HUES6 (cell line): ENCODE results near the gene STXBP1.

Source experiments
- H3K27ac ChIP-seq: 2 replicates; pipeline ENCODE4 v1.7.0; 2013; ENCODE audit warnings: low read depth, mild to moderate bottlenecking, low read length, inconsistent platforms
- H3K27me3 ChIP-seq: 2 replicates; pipeline ENCODE4 v1.6.1; 2013; ENCODE audit warnings: low read length; ENCODE audit not compliant: control insufficient read depth, insufficient read depth
- H3K36me3 ChIP-seq: 2 replicates; pipeline ENCODE4 v1.6.1; 2013; ENCODE audit warnings: low read length; ENCODE audit not compliant: control insufficient read depth, insufficient read depth
- H3K4me1 ChIP-seq: 2 replicates; pipeline ENCODE4 v1.6.1; 2013; ENCODE audit warnings: low read length; ENCODE audit not compliant: control insufficient read depth, insufficient read depth
- H3K4me3 ChIP-seq: 2 replicates; pipeline ENCODE4 v1.5.1; 2013; ENCODE audit warnings: low read depth, low read length
- H3K9ac ChIP-seq: one replicate; pipeline ENCODE4 v1.6.1; 2013; ENCODE audit warnings: mild to moderate bottlenecking, low read length
- H3K9me3 ChIP-seq: 2 replicates; pipeline ENCODE4 v1.6.1; 2013; ENCODE audit warnings: low read depth, low read length; ENCODE audit not compliant: control insufficient read depth, insufficient read depth

Gene STXBP1

DNA sequence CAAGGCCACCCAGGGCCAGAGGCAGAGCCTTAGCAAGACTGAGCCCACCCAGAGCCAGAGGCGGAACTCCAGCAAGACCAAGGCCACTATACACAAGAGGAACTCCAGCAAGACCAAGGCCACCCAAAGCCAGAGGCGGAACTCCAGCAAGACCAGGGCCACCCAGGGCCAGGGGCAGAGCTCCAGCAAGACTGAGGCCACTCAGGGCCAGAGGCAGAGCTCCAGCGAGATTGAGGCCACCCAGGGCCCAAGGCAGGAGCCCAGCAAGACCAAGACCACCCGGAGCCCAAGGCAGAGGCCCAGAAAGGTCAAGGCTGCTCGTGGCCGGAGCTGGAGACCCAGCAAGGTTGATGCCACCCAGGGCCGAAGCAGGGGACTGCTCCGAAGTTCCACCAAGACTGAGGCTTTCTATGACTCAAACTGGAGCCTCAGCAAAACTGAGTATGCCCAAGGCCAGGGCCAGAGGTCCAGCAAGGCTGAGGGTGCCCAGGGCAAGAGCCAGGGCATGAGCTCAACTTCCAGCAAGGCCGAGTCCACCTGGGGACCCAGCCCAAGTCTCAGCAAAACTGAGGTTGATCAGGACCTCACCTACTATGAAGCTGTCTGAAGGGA lies 118.8 kb downstream of the STXBP1 start:
- no peak overlapping the region for H3K9ac ChIP-seq
- H3K9me3 ChIP-seq = no peaks in the 10 kb centered on the region

DNA sequence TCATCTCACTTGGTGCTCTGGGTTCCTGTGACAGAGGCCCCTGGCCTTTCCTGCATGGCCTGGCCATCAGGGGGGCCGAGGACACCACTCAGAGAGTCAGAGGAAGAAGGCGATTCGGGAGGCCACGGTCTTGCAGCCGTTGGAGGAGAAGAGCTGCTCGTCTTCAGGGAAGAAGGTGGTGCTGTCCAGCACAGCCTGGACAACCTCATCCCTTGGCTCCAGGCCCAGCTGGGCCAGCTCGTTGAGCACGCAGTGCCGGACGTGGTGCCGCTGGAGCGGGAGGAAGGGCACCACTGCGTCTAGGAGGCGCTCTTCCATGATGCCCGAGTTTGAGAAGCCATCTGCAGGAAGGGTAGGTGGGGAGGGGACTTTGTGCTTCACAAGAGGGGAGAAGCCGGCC lies 119.9 kb downstream of the STXBP1 start:
- Histone ChIP-seq H3K9ac (no peak overlapping the region), H3K4me1 (peaks cover 6% of the 10 kb centered on the region; the same call in 1 of the 2 replicates), H3K9me3 (no peaks in the 10 kb centered on the region), H3K27ac (no peak overlapping the region), H3K36me3 (no peaks in the 10 kb centered on the region), H3K4me3 (no peak overlapping the region), H3K27me3 (no peaks in the 10 kb centered on the region)

More for the DNA sequence above, 118.8 kb downstream of the STXBP1 start:
- peaks cover 6% of the 10 kb centered on the region; the same call in 1 of the 2 replicates for H3K4me1 ChIP-seq
- H3K4me3 ChIP-seq = no peak overlapping the region
- no peak overlapping the region for H3K27ac ChIP-seq
- no peaks in the 10 kb centered on the region for H3K27me3 ChIP-seq
- no peaks in the 10 kb centered on the region for H3K36me3 ChIP-seq

DNA sequence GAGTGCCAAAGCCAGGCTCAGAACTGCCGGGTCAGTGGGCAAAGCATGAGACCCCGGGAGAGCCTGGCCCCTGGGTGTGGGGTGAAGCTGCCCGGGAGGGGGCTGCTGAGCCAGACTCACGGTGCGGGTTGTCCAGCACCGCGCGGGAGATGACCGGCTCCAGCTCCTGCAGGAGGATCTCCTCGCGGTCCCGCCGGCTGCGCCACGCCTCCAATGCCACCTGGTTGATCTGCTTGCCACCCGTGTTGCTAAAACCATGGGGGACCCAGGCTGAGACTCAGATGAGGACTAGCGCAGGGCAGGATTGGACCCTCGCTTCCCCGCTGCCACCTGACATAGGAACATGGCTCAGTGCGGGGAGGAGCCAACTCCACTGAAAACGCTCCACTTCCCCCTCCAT lies 120.4 kb downstream of the STXBP1 start:
- Histone ChIP-seq H3K27me3 (no peaks in the 10 kb centered on the region), H3K9ac (no peak overlapping the region), H3K4me3 (no peak overlapping the region), H3K36me3 (no peaks in the 10 kb centered on the region), H3K27ac (no peak overlapping the region), H3K9me3 (no peaks in the 10 kb centered on the region), H3K4me1 (peaks cover 6% of the 10 kb centered on the region; the same call in 1 of the 2 replicates)

DNA sequence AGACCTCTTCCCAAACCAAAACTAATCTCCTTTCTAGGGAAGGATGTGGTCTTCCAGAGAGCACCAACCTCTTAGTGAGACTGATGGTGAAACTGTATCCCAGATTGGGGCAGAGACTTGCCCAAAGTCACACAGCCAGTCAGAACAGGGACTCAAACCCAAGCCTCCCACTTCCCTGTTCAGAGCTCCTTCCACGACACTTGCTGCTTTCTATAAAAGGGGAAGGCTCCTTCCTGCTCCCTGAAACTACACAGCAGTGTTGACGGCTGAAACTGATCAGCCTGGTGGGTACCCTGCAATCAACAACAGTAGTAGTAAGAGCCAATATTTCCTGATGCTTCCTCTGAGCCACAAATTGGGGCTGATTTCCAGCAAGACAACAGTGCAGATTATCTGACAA lies 121.5 kb downstream of the STXBP1 start:
- Histone ChIP-seq H3K9ac (no peak overlapping the region), H3K4me3 (no peak overlapping the region), H3K27me3 (no peaks in the 10 kb centered on the region), H3K4me1 (peaks cover 6% of the 10 kb centered on the region; the same call in 1 of the 2 replicates), H3K27ac (no peak overlapping the region), H3K36me3 (no peaks in the 10 kb centered on the region), H3K9me3 (no peaks in the 10 kb centered on the region)

DNA sequence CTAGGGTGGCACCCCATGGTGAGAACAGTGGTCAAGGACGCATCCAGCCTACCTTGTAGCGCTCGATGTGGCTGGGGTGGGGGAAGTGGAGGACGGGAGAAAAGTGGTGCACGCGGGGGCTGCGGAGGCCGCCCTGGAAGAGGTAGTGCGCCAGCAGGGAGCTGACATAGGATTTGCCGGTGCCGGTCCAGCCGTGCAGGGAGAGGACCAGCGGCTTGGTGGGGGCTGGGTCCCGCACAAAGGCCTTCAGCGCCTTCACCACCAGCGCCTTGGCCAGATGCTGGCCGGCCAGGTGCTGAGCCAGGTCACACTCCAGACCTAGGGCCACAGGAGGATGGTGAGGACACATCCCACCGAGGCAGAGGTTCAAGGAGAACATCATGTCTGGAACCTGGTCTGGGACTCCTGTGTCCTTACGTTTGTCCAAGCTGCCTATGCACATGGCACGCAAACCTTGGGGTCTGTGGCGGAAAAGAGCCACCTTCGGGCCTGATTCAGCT lies 122.2 kb downstream of the STXBP1 start:
- Histone ChIP-seq H3K4me1 (peaks cover 6% of the 10 kb centered on the region; the same call in 1 of the 2 replicates), H3K4me3 (peak overlapping the region; percentile 73), H3K9me3 (no peaks in the 10 kb centered on the region), H3K27ac (no peak overlapping the region), H3K27me3 (no peaks in the 10 kb centered on the region), H3K36me3 (no peaks in the 10 kb centered on the region), H3K9ac (no peak overlapping the region)

GRCh38 chr9:127734747-127735529 lies 122.9 kb downstream of the STXBP1 start, which contains the start of gene TOR2A:
Gene TOR2A (minus strand): TSS chr9:127735294. CDS start chr9:127735270, 24 bp downstream.
- Histone ChIP-seq H3K9ac (peak within 1 kb of the TSS; percentile 69), H3K27me3 (no peaks in the 10 kb centered on the region), H3K9me3 (no peaks in the 10 kb centered on the region), H3K27ac (peak within 1 kb of the TSS; percentile 5; the same call in 1 of the 2 replicates), H3K4me1 (peaks cover 6% of the 10 kb centered on the region; the same call in 1 of the 2 replicates), H3K36me3 (no peaks in the 10 kb centered on the region), H3K4me3 (peak within 1 kb of the TSS; percentile 73)

- Histone ChIP-seq H3K27ac (peak overlapping the region; percentile 5; the same call in 1 of the 2 replicates), H3K4me1 (peaks cover 6% of the 10 kb centered on the region; the same call in 1 of the 2 replicates), H3K27me3 (no peaks in the 10 kb centered on the region), H3K36me3 (no peaks in the 10 kb centered on the region), H3K4me3 (peak overlapping the region; percentile 36), H3K9me3 (no peaks in the 10 kb centered on the region), H3K9ac (no peak overlapping the region)
Measured at GRCh38 chr9:127735530-127736185, 123.6 kb downstream of the STXBP1 start.

- no peak overlapping the region for H3K27ac ChIP-seq
- H3K4me3 ChIP-seq = no peak overlapping the region
- H3K36me3 ChIP-seq = no peaks in the 10 kb centered on the region
- no peaks in the 10 kb centered on the region for H3K9me3 ChIP-seq
- H3K27me3 ChIP-seq = peaks cover 3% of the 10 kb centered on the region; the same call in 1 of the 2 replicates
- H3K4me1 ChIP-seq = peaks cover 9% of the 10 kb centered on the region; the same call in 1 of the 2 replicates
- no peak overlapping the region for H3K9ac ChIP-seq
Measured at GRCh38 chr9:127738666-127739065, 126.6 kb downstream of the STXBP1 start.

GRCh38 chr9:127739614-127740330 lies 127.7 kb downstream of the STXBP1 start:
- Histone ChIP-seq H3K4me3 (no peak overlapping the region), H3K9ac (no peak overlapping the region), H3K9me3 (no peaks in the 10 kb centered on the region), H3K27ac (no peak overlapping the region), H3K36me3 (no peaks in the 10 kb centered on the region), H3K27me3 (peaks cover 3% of the 10 kb centered on the region; the same call in 1 of the 2 replicates), H3K4me1 (peaks cover 3% of the 10 kb centered on the region; the same call in 1 of the 2 replicates)

DNA sequence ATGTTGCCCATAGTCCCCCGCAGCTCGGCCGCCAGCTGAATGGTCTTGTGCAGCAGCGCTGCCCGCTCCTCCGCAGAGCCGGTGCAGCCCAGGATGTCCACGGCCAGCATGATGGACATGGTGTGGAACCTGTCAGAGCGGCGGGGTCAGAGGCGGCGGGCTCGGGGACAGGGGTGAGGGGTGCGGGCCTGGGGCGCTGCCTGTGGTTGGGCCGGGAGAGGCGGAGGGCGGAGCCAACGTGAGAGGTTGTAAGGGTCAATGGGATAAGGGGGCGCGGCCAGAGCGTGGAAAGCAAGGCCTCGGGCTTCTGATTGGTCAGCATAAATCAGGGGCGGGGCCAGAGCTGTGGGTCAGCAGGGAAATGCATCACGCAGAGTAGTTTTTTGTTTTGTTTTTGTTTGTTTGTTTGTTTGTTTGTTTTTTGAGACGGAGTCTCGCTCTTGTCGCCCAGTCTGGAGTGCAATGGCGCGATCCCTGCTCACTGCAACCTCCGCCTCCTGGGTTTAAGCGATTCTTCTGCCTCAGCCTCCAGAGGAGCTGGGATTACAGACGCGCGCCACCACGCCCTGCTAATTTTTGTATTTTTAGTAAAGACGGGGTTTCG lies 129.9 kb downstream of the STXBP1 start:
- Histone ChIP-seq H3K27me3 (peaks cover 3% of the 10 kb centered on the region; the same call in 1 of the 2 replicates), H3K9ac (no peak overlapping the region), H3K27ac (no peak overlapping the region)

More for the DNA sequence above, 129.9 kb downstream of the STXBP1 start:
- H3K9me3 ChIP-seq = no peaks in the 10 kb centered on the region
- no peaks in the 10 kb centered on the region for H3K36me3 ChIP-seq
- H3K4me3 ChIP-seq = peak overlapping the region; percentile 57
- H3K4me1 ChIP-seq = peaks cover 3% of the 10 kb centered on the region; the same call in 1 of the 2 replicates
